ENCODE measurements around the gene FAU. TPM values are rescaled to one million over a fixed set of nuclear protein-coding genes. Genes with fewer than 3 reads are reported as not detected.

FAU gene
- total and polyA plus RNA-seq, 9 of the 15 experiments (the other 6 are each of a cell fraction or from before 2014, with no cell fraction given): 433 to 1,827 (median 942) TPM

- Histone ChIP-seq H4K20me1 (replicated peaks; ENCODE audit: control insufficient read depth, insufficient read depth, low read length) (peaks cover 9% of the 10 kb centered on the region; the same call in 1 of the 2 replicates), H3K27ac (ENCODE audit: extremely low read depth, low read depth, low read length) (peak overlapping the region; percentile 47; the same call in 2 of the 3 replicates), H3K79me2 (ENCODE audit: control insufficient read depth, insufficient read depth, low read length) (peaks cover 41% of the 10 kb centered on the region), H3K4me2 (ENCODE audit: insufficient read depth, low read length) (peak overlapping the region; percentile 98), H2AFZ (ENCODE audit: low read depth, low read length) (no peak overlapping the region), H3K4me1 (replicated peaks in 1 of 2; ENCODE audit: control insufficient read depth in 2 of 2, insufficient read depth in 2 of 2, low read length in 2 of 2) (peaks cover 21 to 49% of the 10 kb centered on the region in 2 experiments; a peak in 4 of 5 replicates), H3K27me3 (ENCODE audit: control insufficient read depth in 2 of 2, insufficient read depth in 2 of 2, low read length in 2 of 2) (no peaks in the 10 kb centered on the region; a peak in 1 of 5 replicates), H3K9me1 (ENCODE audit: control insufficient read depth, insufficient read depth, low read length) (peaks cover 4% of the 10 kb centered on the region), H3K9me3 (replicated peaks; ENCODE audit: control insufficient read depth, insufficient read depth, low read depth, low read length) (no peaks in the 10 kb centered on the region), H3K36me3 (ENCODE audit: control insufficient read depth, insufficient read depth, low read length) (peaks cover 55% of the 10 kb centered on the region), H3K4me3 (peak overlapping the region; percentile 96; the same call in 1 of the 2 replicates), H3K9ac (ENCODE audit: insufficient read depth in 1 of 2, low read depth in 2 of 2, low read length in 2 of 2) (peak overlapping the region; percentile 98 to 99)
- WGBS (ENCODE audit: insufficient coverage, low coverage, missing lambda C conversion rate): 49% methylated on average over 8 of the region's 10 CpGs
- intact Hi-C loops (cut with micrococcal nuclease) (no loop called here), in situ Hi-C loops (cut with MboI) (no loop called here)
- TF ChIP-seq CBFA2T3 (IDR thresholded peaks at IDR 0.05) (peak; percentile 49), TCF3 (CRISPR knock-in tag; IDR thresholded peaks at IDR 0.05) (0 out of 2 replicates have a peak, but pooled peaks have one; percentile 35), SETDB1 (IDR thresholded peaks at IDR 0.05; ENCODE audit: low read length) (no peak)
- BruUV-seq (replicated peaks): no TSS peak
- POLR2A ChIA-PET: interaction anchor here (0.6 to 8.4 kb wide), 5 partner anchors 12 to 136 kb away, joined by 3 to 182 read pairs (median 4); partner anchors contain the start of genes BATF2, FAU, MRPL49 and SPDYC
- DNase-seq (ENCODE audit: extremely low read depth in 1 of 4, low spot score in 3 of 4): peak in 1 of 4 experiments; percentile 63
- no peak for ATAC-seq
- CTCF ChIA-PET (ENCODE audit: low intra/inter-chr PET ratio): no interaction called here
- no peak for FAIRE-seq
Observed at GRCh38 chr11:65132238-65132987, 10.5 kb upstream of the FAU start.

GRCh38 chr11:65131895-65132237, 9.9 kb upstream of the FAU start:
- ChIA-PET POLR2A (interaction anchor here (1.2 to 8.4 kb wide), 5 partner anchors 11 to 284 kb away, joined by 4 to 182 read pairs (median 14); partner anchors contain the start of genes FAU, MRPL49, SPDYC and ZNHIT2), CTCF (ENCODE audit: low intra/inter-chr PET ratio) (no interaction called here)
- Histone ChIP-seq H3K79me2 (ENCODE audit: control insufficient read depth, insufficient read depth, low read length) (peaks cover 41% of the 10 kb centered on the region), H3K9ac (ENCODE audit: insufficient read depth in 1 of 2, low read depth in 2 of 2, low read length in 2 of 2) (peak overlapping the region in 1 of 2 experiments; percentile 99; a peak in 2 of 4 replicates), H3K27ac (ENCODE audit: extremely low read depth, low read depth, low read length) (no peak overlapping the region; the same call in 2 of the 3 replicates), H3K4me1 (replicated peaks in 1 of 2; ENCODE audit: control insufficient read depth in 2 of 2, insufficient read depth in 2 of 2, low read length in 2 of 2) (peaks cover 21 to 49% of the 10 kb centered on the region in 2 experiments; a peak in 4 of 5 replicates), H2AFZ (ENCODE audit: low read depth, low read length) (no peak overlapping the region), H3K4me2 (ENCODE audit: insufficient read depth, low read length) (no peak overlapping the region), H3K27me3 (ENCODE audit: control insufficient read depth in 2 of 2, insufficient read depth in 2 of 2, low read length in 2 of 2) (no peaks in the 10 kb centered on the region; a peak in 1 of 5 replicates), H3K36me3 (ENCODE audit: control insufficient read depth, insufficient read depth, low read length) (peaks cover 61% of the 10 kb centered on the region), H3K9me1 (ENCODE audit: control insufficient read depth, insufficient read depth, low read length) (peaks cover 4% of the 10 kb centered on the region), H3K4me3 (no peak overlapping the region), H4K20me1 (replicated peaks; ENCODE audit: control insufficient read depth, insufficient read depth, low read length) (peaks cover 9% of the 10 kb centered on the region; the same call in 1 of the 2 replicates), H3K9me3 (replicated peaks; ENCODE audit: control insufficient read depth, insufficient read depth, low read depth, low read length) (no peaks in the 10 kb centered on the region)
- DNase-seq (ENCODE audit: extremely low read depth in 1 of 4, low spot score in 3 of 4) (no peak), ATAC-seq (no peak), FAIRE-seq (no peak)
- in situ Hi-C loops (cut with MboI): no loop called here
- TF ChIP-seq TRIM28 (IDR thresholded peaks at IDR 0.05) (no peak), THRAP3 (IDR thresholded peaks at IDR 0.05; ENCODE audit: borderline replicate concordance) (no peak), ZBTB8A (IDR thresholded peaks at IDR 0.05; ENCODE audit: partially characterized antibody) (no peak), KDM1A (IDR thresholded peaks at IDR 0.05) (no peak), EGR1 (conservative IDR thresholded peaks at IDR 0.05) (no peak), ZNF766 (CRISPR knock-in tag; conservative IDR thresholded peaks at IDR 0.05) (no peak), ZNF143 (CRISPR knock-in tag; IDR thresholded peaks at IDR 0.05) (no peak), LEF1 (IDR thresholded peaks at IDR 0.05) (no peak)
- no TSS peak for BruUV-seq (replicated peaks)
- WGBS (ENCODE audit: insufficient coverage, low coverage, missing lambda C conversion rate): 85% methylated on average over 6 of the region's 6 CpGs
- intact Hi-C loops (cut with micrococcal nuclease): no loop called here
